H9 (cell line): ENCODE results near the gene DSTN. TPM values are rescaled to one million over a fixed set of nuclear protein-coding genes. Genes with fewer than 3 reads are reported as not detected.
A peak's percentile ranks its signal among the peaks of the same experiment; 100 is the strongest.

Source experiments
- DNase-seq: peaks from one replicate; pipeline ENCODE4 v3.0.0-alpha.2; 2017
- H2AFZ ChIP-seq: one replicate; pipeline ENCODE4 v1.6.1; 2013; ENCODE audit warnings: mild to moderate bottlenecking, low read length, control low read depth, moderate library complexity
- H2AK5ac ChIP-seq: 2 replicates; pipeline ENCODE4 v1.6.1; 2013; ENCODE audit warnings: low read length, control low read depth, mixed read lengths; ENCODE audit not compliant: insufficient read length
- H2BK120ac ChIP-seq: one replicate; pipeline ENCODE4 v1.6.1; 2013; ENCODE audit warnings: low read depth, mild to moderate bottlenecking, low read length, control low read depth, inconsistent platforms; ENCODE audit not compliant: poor library complexity, severe bottlenecking
- H2BK12ac ChIP-seq: 2 replicates; pipeline ENCODE4 v1.6.1; 2013; ENCODE audit warnings: low read length, control low read depth, mixed read lengths, low read depth; ENCODE audit not compliant: insufficient read length
- H2BK15ac ChIP-seq: 2 replicates; pipeline ENCODE4 v1.6.1; 2013; ENCODE audit warnings: low read depth, low read length, control low read depth
- H2BK20ac ChIP-seq: one replicate; pipeline ENCODE4 v1.6.1; 2013; ENCODE audit warnings: low read depth, mild to moderate bottlenecking, low read length, control low read depth, inconsistent platforms; ENCODE audit not compliant: poor library complexity, severe bottlenecking
- H2BK5ac ChIP-seq: 2 replicates; pipeline ENCODE4 v1.6.1; 2013; ENCODE audit warnings: low read length, control low read depth, mixed read lengths; ENCODE audit not compliant: insufficient read length
- H3K14ac ChIP-seq: 2 replicates; pipeline ENCODE4 v1.6.1; 2013; ENCODE audit warnings: low read length, control low read depth; ENCODE audit not compliant: insufficient read depth
- H3K18ac ChIP-seq: 2 replicates; pipeline ENCODE4 v1.6.1; 2013; ENCODE audit warnings: low read depth, mild to moderate bottlenecking, mixed read lengths, low read length, control low read depth; ENCODE audit not compliant: insufficient read length
- H3K23ac ChIP-seq: 2 replicates; pipeline ENCODE4 v1.6.1; 2013; ENCODE audit warnings: low read length, control low read depth, mixed read lengths, low read depth; ENCODE audit not compliant: insufficient read length
- H3K23me2 ChIP-seq: 2 replicates; pipeline ENCODE4 v1.6.1; 2013; ENCODE audit warnings: low read depth, mild to moderate bottlenecking, mixed read lengths, low read length, control low read depth; ENCODE audit not compliant: insufficient read length, poor library complexity, severe bottlenecking
- H3K27ac ChIP-seq: 2 replicates; pipeline ENCODE4 v1.5.1; 2013; ENCODE audit warnings: low read length, control low read depth, mixed read lengths, low read depth; ENCODE audit not compliant: insufficient read length
- H3K27me3 ChIP-seq: 2 replicates; pipeline ENCODE4 v1.6.1; 2013; ENCODE audit warnings: low read length, control low read depth, inconsistent platforms; ENCODE audit not compliant: insufficient read depth
- H3K4ac ChIP-seq: 2 replicates; pipeline ENCODE4 v1.6.1; 2013; ENCODE audit warnings: low read depth, mild to moderate bottlenecking, control low read depth, inconsistent platforms, low read length, moderate library complexity
- H3K4me1 ChIP-seq: 2 replicates; pipeline ENCODE4 v1.6.1; 2013; ENCODE audit warnings: low read length, control low read depth, inconsistent platforms; ENCODE audit not compliant: insufficient read depth
- H3K4me2 ChIP-seq: 2 replicates; pipeline ENCODE4 v1.6.1; 2013; ENCODE audit warnings: low read length, control low read depth, mixed read lengths; ENCODE audit not compliant: insufficient read length, insufficient read depth
- H3K56ac ChIP-seq: 2 replicates; pipeline ENCODE4 v1.6.1; 2013; ENCODE audit warnings: low read depth, mild to moderate bottlenecking, mixed read lengths, low read length, control low read depth; ENCODE audit not compliant: insufficient read length
- H3K79me1 ChIP-seq: 2 replicates; pipeline ENCODE4 v1.6.1; 2013; ENCODE audit warnings: low read depth, mild to moderate bottlenecking, moderate library complexity, low read length, control low read depth, inconsistent platforms; ENCODE audit not compliant: insufficient read depth, poor library complexity, severe bottlenecking
- H3K79me2 ChIP-seq: 2 replicates; pipeline ENCODE4 v1.6.1; 2013; ENCODE audit warnings: low read length, control low read depth, inconsistent platforms; ENCODE audit not compliant: insufficient read depth
- H3K9ac ChIP-seq: 2 replicates; pipeline ENCODE4 v1.6.1; 2013; ENCODE audit warnings: low read length, control low read depth, mixed read lengths; ENCODE audit not compliant: insufficient read length; ENCODE audit errors: extremely low read depth
- H3K9me3 ChIP-seq: one replicate; pipeline ENCODE4 v1.6.1; 2013; ENCODE audit warnings: low read depth, low read length, inconsistent platforms; ENCODE audit not compliant: control insufficient read depth
- H3T11ph ChIP-seq: one replicate; pipeline ENCODE4 v1.6.1; 2013; ENCODE audit warnings: mild to moderate bottlenecking, low read length, control low read depth, inconsistent platforms
- H4K20me1 ChIP-seq: one replicate; pipeline ENCODE4 v1.6.1; 2013; ENCODE audit not compliant: control insufficient read depth, insufficient read length, insufficient read depth
- H4K5ac ChIP-seq: 2 replicates; pipeline ENCODE4 v1.6.1; 2013; ENCODE audit warnings: low read depth, mild to moderate bottlenecking, mixed read lengths, low read length, control low read depth; ENCODE audit not compliant: insufficient read length
- H4K8ac ChIP-seq: replicated peaks from 2 replicates; pipeline ENCODE4 v1.6.1; 2013; ENCODE audit warnings: low read length, control low read depth, mixed read lengths, low read depth; ENCODE audit not compliant: insufficient read length
- H4K91ac ChIP-seq: 2 replicates; pipeline ENCODE4 v1.6.1; 2013; ENCODE audit warnings: low read depth, mild to moderate bottlenecking, moderate library complexity, mixed read lengths, low read length, control low read depth; ENCODE audit not compliant: insufficient read length
- H3K27ac Mint-ChIP-seq, 3 experiments: 2 replicates in 2 of 3; 3 replicates in 1 of 3; pipeline ENCODE4 v1.8.0; 2020 to 2021; ENCODE audit warnings: mixed read lengths in 3 of 3, mild to moderate bottlenecking in 1 of 3, moderate library complexity in 1 of 3
- H3K27me3 Mint-ChIP-seq: 2 replicates; pipeline ENCODE4 v1.8.0; 2021; ENCODE audit warnings: low read depth, mild to moderate bottlenecking, moderate library complexity, mixed read lengths
- H3K36me3 Mint-ChIP-seq, 3 experiments: 2 replicates in 2 of 3; 3 replicates in 1 of 3; pipeline ENCODE4 v1.8.0; 2020 to 2021; ENCODE audit warnings: low read depth in 3 of 3, mixed read lengths in 3 of 3; ENCODE audit not compliant: insufficient read depth in 1 of 3
- H3K4me1 Mint-ChIP-seq, 2 experiments: 2 replicates each; pipeline ENCODE4 v1.8.0; 2020; ENCODE audit warnings: mixed read lengths in 2 of 2
- H3K4me3 Mint-ChIP-seq, 2 experiments: 2 replicates in 1 of 2; 3 replicates in 1 of 2; pipeline ENCODE4 v1.8.0; 2020 to 2021; ENCODE audit warnings: mild to moderate bottlenecking in 2 of 2, mixed read lengths in 2 of 2, moderate library complexity in 1 of 2
- H3K9me3 Mint-ChIP-seq, 2 experiments: 2 replicates in 1 of 2; 3 replicates in 1 of 2; pipeline ENCODE4 v1.8.0; 2020; ENCODE audit warnings: mild to moderate bottlenecking in 2 of 2, mixed read lengths in 2 of 2, moderate library complexity in 1 of 2
- CTCF ChIP-seq: fragments of 200-600 bp; sonication (generic); conservative IDR thresholded peaks from 3 replicates; pipeline ENCODE4 v1.8.0; 2021; ENCODE audit warnings: antibody characterized with exemption, mild to moderate bottlenecking
- WGBS: extraction: QIAGEN DNeasy Blood & Tissue Kit; methylation state at CpG from one replicate; pipeline ENCODE4 v1.1.7; 2013; ENCODE audit warnings: missing lambda C conversion rate, low lambda C conversion rate, mixed read lengths; ENCODE audit not compliant: insufficient read length; ENCODE audit errors: extremely low coverage; 5-methylcytosine and 5-hydroxymethylcytosine counted together
- long read RNA-seq: library from polyadenylated mRNA; unstranded; transcript quantifications from one replicate; pipeline ENCODE4 v2.0.0, GENCODE V29; 2020
- total RNA-seq: library from RNA; stranded (reverse); gene quantifications from 2 replicates; pipeline ENCODE4 v1.2.1, GENCODE V29; 2021

Gene DSTN
- 145 and 148 TPM in 2 replicates for total RNA-seq
- long read RNA-seq, transcript DSTN-203 (5 exons, 1,853 nt): minor isoform, 36 of 1,206 reads
- long read RNA-seq, transcript DSTN-201 (4 exons, 3,617 nt): major isoform, 1,116 of 1,206 reads
- long read RNA-seq, partial matches to known transcripts: 29 of 1,206 reads
- long read RNA-seq, other reads (novel, unspliced or antisense): 25 of 1,206 reads

- Histone ChIP-seq H3K4me2 (peak within 1 kb of the TSS; percentile 95), H4K8ac (no peak within 1 kb of the TSS), H3K9me3 (no peaks in the 10 kb centered on the region), H3K23me2 (peaks cover 12% of the 10 kb centered on the region), H3K4ac (no peak within 1 kb of the TSS; the same call in 1 of the 2 replicates), H4K91ac (no peak within 1 kb of the TSS), H3K56ac (no peak within 1 kb of the TSS), H3K4me1 (peaks cover 17% of the 10 kb centered on the region), H4K5ac (peak within 1 kb of the TSS; percentile 6), H4K20me1 (no peaks in the 10 kb centered on the region), H3T11ph (peak within 1 kb of the TSS; percentile 23), H3K79me1 (no peaks in the 10 kb centered on the region), H2BK5ac (peak within 1 kb of the TSS; percentile 95), H2AK5ac (no peak within 1 kb of the TSS), H2BK120ac (peak within 1 kb of the TSS; percentile 51), H2BK15ac (no peak within 1 kb of the TSS), H2AFZ (no peak within 1 kb of the TSS), H3K23ac (no peak within 1 kb of the TSS), H3K79me2 (peaks cover 16% of the 10 kb centered on the region; the same call in 1 of the 2 replicates), H3K9ac (peak within 1 kb of the TSS; percentile 85), H3K18ac (peak within 1 kb of the TSS; percentile 78), H3K27ac (peak within 1 kb of the TSS; percentile 79), H2BK20ac (no peak within 1 kb of the TSS), H2BK12ac (no peak within 1 kb of the TSS), H3K27me3 (no peaks in the 10 kb centered on the region), H3K14ac (peak within 1 kb of the TSS; percentile 97)
- 0 out of 5 replicates have a peak, but pooled peaks cover 0 to 2% of the 10 kb centered on the region in 2 experiments for H3K9me3 Mint-ChIP-seq
- no peak for TF ChIP-seq CTCF
- DNase-seq: peak; percentile 97
- peak within 1 kb of the TSS; percentile 97 to 99 (median 98) for H3K27ac Mint-ChIP-seq
- no CpG with 5 or more reads among the region's 70 CpGs for WGBS
- peak within 1 kb of the TSS; percentile 89 to 91 for H3K4me3 Mint-ChIP-seq
- peaks cover under 1 to 8% (median 2%) of the 10 kb centered on the region in 3 experiments; a peak in 2 of 7 replicates for H3K36me3 Mint-ChIP-seq
- H3K27me3 Mint-ChIP-seq: no peaks in the 10 kb centered on the region; the same call in 1 of the 2 replicates
- H3K4me1 Mint-ChIP-seq: peaks cover 47 to 49% of the 10 kb centered on the region in 2 experiments
These were observed at the start of gene DSTN for GRCh38 chr20:17569616-17570346. TSS of gene DSTN (plus strand) at chr20:17570075. CDS start at chr20:17570209, 134 bp downstream.
